Nephron (organoid): ENCODE data around the gene RBM19.
A peak's percentile ranks its signal among the peaks of the same experiment; 100 is the strongest.

Experiments used
- H3K27ac Mint-ChIP-seq, 3 experiments: 2 replicates each; pipeline ENCODE4 v1.8.0; 2020; ENCODE audit warnings: mixed read lengths in 3 of 3, mild to moderate bottlenecking in 2 of 3, moderate library complexity in 1 of 3
- H3K27me3 Mint-ChIP-seq: 2 replicates; pipeline ENCODE4 v1.8.0; 2021; ENCODE audit warnings: low read depth, mild to moderate bottlenecking, moderate library complexity, mixed read lengths
- H3K36me3 Mint-ChIP-seq: 2 replicates; pipeline ENCODE4 v1.8.0; 2020; ENCODE audit warnings: low read depth, mixed read lengths
- H3K4me1 Mint-ChIP-seq: 2 replicates; pipeline ENCODE4 v1.8.0; 2020; ENCODE audit warnings: mixed read lengths
- H3K4me3 Mint-ChIP-seq, 3 experiments: 2 replicates each; pipeline ENCODE4 v1.8.0; 2020; ENCODE audit warnings: mild to moderate bottlenecking in 3 of 3, mixed read lengths in 3 of 3, moderate library complexity in 2 of 3
- H3K9me3 Mint-ChIP-seq: 2 replicates; pipeline ENCODE4 v1.8.0; 2020; ENCODE audit warnings: mixed read lengths
- CTCF ChIP-seq, 3 experiments: fragments of 200-600 bp; sonication (generic); IDR thresholded peaks; one replicate each; pipeline ENCODE4 v1.5.0; 2021; ENCODE audit warnings: antibody characterized with exemption in 3 of 3; ENCODE audit not compliant: unreplicated experiment in 3 of 3

Gene RBM19

GRCh38 chr12:113933201-113933786, 32.8 kb downstream of the RBM19 start:
- H3K4me3 Mint-ChIP-seq, result no peak overlapping the region
- H3K27ac Mint-ChIP-seq, result peak overlapping the region; percentile 81 to 89 (median 89)
- H3K36me3 Mint-ChIP-seq, result peaks cover 39% of the 10 kb centered on the region
- H3K4me1 Mint-ChIP-seq, result peaks cover 13% of the 10 kb centered on the region
- H3K27me3 Mint-ChIP-seq, result peaks cover 4% of the 10 kb centered on the region
- no peak for TF ChIP-seq CTCF (IDR thresholded peaks at IDR 0.05; ENCODE audit: unreplicated experiment in 3 of 3)
- H3K9me3 Mint-ChIP-seq, result no peaks in the 10 kb centered on the region

- H3K9me3 Mint-ChIP-seq, result no peaks in the 10 kb centered on the region
- peaks cover 13% of the 10 kb centered on the region for H3K4me1 Mint-ChIP-seq
- H3K36me3 Mint-ChIP-seq, result peaks cover 40% of the 10 kb centered on the region
- no peak for TF ChIP-seq CTCF (IDR thresholded peaks at IDR 0.05; ENCODE audit: unreplicated experiment in 3 of 3)
- peaks cover 4% of the 10 kb centered on the region for H3K27me3 Mint-ChIP-seq
- peak overlapping the region; percentile 81 to 89 (median 89) for H3K27ac Mint-ChIP-seq
- peak overlapping the region in 1 of 3 experiments; percentile 58 for H3K4me3 Mint-ChIP-seq
Measured at GRCh38 chr12:113932381-113933196, 33.5 kb downstream of the RBM19 start.

- Mint-ChIP-seq H3K36me3 (peaks cover 44% of the 10 kb centered on the region), H3K27ac (no peak overlapping the region), H3K4me3 (no peak overlapping the region), H3K4me1 (peaks cover 13% of the 10 kb centered on the region), H3K27me3 (peaks cover 4% of the 10 kb centered on the region), H3K9me3 (no peaks in the 10 kb centered on the region)
- TF ChIP-seq CTCF (IDR thresholded peaks at IDR 0.05; ENCODE audit: unreplicated experiment in 3 of 3), result no peak
Measured at GRCh38 chr12:113931517-113931916, 34.6 kb downstream of the RBM19 start.

GRCh38 chr12:113930249-113930648, 35.9 kb downstream of the RBM19 start:
- no peak overlapping the region for H3K27ac Mint-ChIP-seq
- TF ChIP-seq CTCF (IDR thresholded peaks at IDR 0.05; ENCODE audit: unreplicated experiment in 3 of 3), result no peak
- peaks cover 4% of the 10 kb centered on the region for H3K27me3 Mint-ChIP-seq
- peaks cover 13% of the 10 kb centered on the region for H3K4me1 Mint-ChIP-seq
- no peak overlapping the region for H3K4me3 Mint-ChIP-seq
- no peaks in the 10 kb centered on the region for H3K9me3 Mint-ChIP-seq
- H3K36me3 Mint-ChIP-seq, result peaks cover 50% of the 10 kb centered on the region

- H3K27ac Mint-ChIP-seq, result no peak overlapping the region
- H3K9me3 Mint-ChIP-seq, result no peaks in the 10 kb centered on the region
- H3K4me1 Mint-ChIP-seq, result peaks cover 13% of the 10 kb centered on the region
- no peak for TF ChIP-seq CTCF (IDR thresholded peaks at IDR 0.05; ENCODE audit: unreplicated experiment in 3 of 3)
- H3K36me3 Mint-ChIP-seq, result peaks cover 50% of the 10 kb centered on the region
- H3K27me3 Mint-ChIP-seq, result peaks cover 4% of the 10 kb centered on the region
- H3K4me3 Mint-ChIP-seq, result no peak overlapping the region
Measured at GRCh38 chr12:113929312-113929989, 36.7 kb downstream of the RBM19 start.
